BLaER1 treated with 17β-estradiol and CSF1 and Interleukin-3, amounts not matched to agents 10 nM and 100 nM (cell line): ENCODE data around the gene CRTC1.
A peak's percentile ranks its signal among the peaks of the same experiment; 100 is the strongest.

ENCODE experiments used
- H3K27ac ChIP-seq, 11 experiments: shearing (Covaris generic); formaldehyde crosslinking; 2 replicates each; pipeline ENCODE4 v1.8.1; 2022
- H3K27me3 ChIP-seq, 11 experiments: shearing (Covaris generic); formaldehyde crosslinking; 2 replicates each; pipeline ENCODE4 v1.8.1; 2022
- H3K36me3 ChIP-seq, 11 experiments: shearing (Covaris generic); formaldehyde crosslinking; 2 replicates each; pipeline ENCODE4 v1.8.1; 2022
- H3K4me1 ChIP-seq, 10 experiments: shearing (Covaris generic); formaldehyde crosslinking; 2 replicates each; pipeline ENCODE4 v1.8.1; 2022
- H3K4me2 ChIP-seq, 11 experiments: shearing (Covaris generic); formaldehyde crosslinking; 2 replicates each; pipeline ENCODE4 v1.8.1; 2022
- H3K4me3 ChIP-seq, 10 experiments: shearing (Covaris generic); formaldehyde crosslinking; 2 replicates each; pipeline ENCODE4 v1.8.1; 2022
- H3K9ac ChIP-seq, 11 experiments: shearing (Covaris generic); formaldehyde crosslinking; 2 replicates each; pipeline ENCODE4 v1.8.1; 2022
- H3K9me3 ChIP-seq, 11 experiments: shearing (Covaris generic); formaldehyde crosslinking; replicated peaks in 1 of 11; 2 replicates each; pipeline ENCODE4 v1.8.1; 2022
- H4K20me1 ChIP-seq, 11 experiments: shearing (Covaris generic); formaldehyde crosslinking; 2 replicates each; pipeline ENCODE4 v1.8.1; 2022
- Cebpa-rat ChIP-seq, 11 experiments: shearing (Covaris generic); IDR thresholded peaks; 2 replicates each; pipeline ENCODE4 v1.8.1; 2022

CRTC1 gene

DNA sequence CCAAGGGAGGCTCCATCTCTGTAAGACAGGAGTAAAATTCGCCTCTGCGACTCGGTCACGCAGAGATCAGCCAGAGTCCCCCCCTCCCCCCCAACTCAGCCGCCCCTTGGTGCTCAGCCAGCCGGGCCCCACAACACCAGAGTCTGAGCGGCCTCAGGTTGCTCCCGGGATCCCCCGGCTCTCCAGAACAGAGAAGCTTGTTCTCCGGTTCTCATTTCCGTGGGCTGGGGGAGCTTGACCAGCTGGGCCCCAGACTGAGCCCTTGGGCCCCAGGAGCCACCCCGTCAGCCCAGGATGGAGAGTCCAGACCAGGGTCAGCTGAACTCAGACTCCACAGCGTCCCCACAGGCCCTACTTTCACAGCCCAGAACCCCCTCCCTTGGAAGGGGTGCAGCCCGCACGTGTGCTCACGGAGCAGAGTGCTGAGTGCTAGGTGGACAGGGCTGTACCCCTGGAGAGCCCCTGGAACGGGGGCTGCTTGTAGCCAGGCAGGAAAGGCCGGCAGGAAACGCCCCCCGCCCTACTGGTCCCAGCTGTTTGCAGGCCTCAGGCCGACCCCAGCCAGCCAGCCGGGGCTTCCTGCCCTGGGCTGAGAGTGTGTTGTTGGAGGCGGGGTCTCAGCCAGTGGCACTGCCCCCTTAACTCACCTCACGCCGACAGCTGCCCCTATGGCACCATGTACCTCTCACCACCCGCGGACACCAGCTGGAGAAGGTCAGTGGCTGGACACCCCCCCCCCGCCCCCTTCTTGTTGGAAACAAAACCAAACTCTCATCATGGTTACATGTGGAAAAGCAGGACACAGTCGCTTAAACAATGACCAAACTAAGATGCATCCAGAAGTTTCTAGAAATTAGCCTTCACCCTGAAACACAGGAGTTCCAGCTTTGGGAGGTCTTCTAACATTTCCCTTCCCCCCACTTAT lies 63.2 kb downstream of the CRTC1 start:
- Histone ChIP-seq H3K9me3 (no peaks in the 10 kb centered on the region), H3K4me1 (peaks cover 22 to 53% (median 31%) of the 10 kb centered on the region in 10 experiments; a peak in 19 of 20 replicates), H3K9ac (peak overlapping the region in 2 of 11 experiments; percentile 10 to 31; a peak in 2 of 22 replicates), H3K27me3 (no peaks in the 10 kb centered on the region), H3K4me3 (no peak overlapping the region), H3K4me2 (peak overlapping the region in 4 of 11 experiments; percentile 23 to 46 (median 31); a peak in 6 of 22 replicates), H3K36me3 (peaks cover 0 to 51% (median 20%) of the 10 kb centered on the region in 11 experiments; a peak in 13 of 22 replicates), H3K27ac (no peak overlapping the region; a peak in 1 of 22 replicates), H4K20me1 (peaks cover 8 to 65% (median 40%) of the 10 kb centered on the region in 11 experiments; a peak in 19 of 22 replicates)
- no peak for TF ChIP-seq Cebpa-rat (IDR thresholded peaks at IDR 0.05)

DNA sequence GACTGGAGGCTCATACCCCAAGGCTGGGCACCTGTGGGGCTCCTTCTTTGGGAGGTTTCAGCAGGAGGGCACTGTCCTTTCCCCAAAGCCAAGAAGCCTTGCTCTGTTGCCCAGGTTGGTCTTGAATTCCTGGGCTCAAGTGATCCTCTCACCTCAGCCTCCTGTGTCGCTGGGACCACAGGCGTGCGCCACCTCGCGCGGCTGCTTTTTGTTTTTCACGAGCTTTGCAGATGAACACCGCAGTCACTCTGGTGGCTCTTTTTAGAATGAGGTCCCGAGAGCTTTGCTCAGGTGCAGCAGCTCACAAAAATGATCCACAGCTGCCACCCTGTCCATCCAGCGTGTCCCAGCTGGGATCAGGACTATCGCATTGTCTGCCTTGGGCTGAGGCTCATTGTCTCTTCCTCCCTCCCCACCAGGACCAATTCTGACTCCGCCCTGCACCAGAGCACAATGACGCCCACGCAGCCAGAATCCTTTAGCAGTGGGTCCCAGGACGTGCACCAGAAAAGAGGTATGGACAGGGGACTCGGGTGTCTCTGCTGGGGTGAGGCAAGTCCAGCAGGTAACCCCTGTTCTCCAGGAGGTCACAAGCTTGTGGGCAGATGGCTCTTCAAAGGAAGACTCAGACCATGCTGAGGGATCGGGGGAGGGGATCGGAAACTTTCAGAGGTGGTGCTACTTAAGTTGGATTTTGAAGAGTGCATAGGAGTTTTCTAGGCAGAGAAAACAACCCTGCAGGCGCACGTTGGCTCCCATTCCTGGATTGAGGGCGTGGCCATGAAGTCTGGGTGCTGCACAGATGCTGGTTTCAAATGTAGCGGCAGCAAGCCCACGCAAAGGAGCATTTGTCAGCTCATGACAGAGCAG lies 66.1 kb downstream of the CRTC1 start:
- no peaks in the 10 kb centered on the region for H3K27me3 ChIP-seq
- no peak for TF ChIP-seq Cebpa-rat (IDR thresholded peaks at IDR 0.05)
- H4K20me1 ChIP-seq: peaks cover 0 to 41% (median 13%) of the 10 kb centered on the region in 11 experiments; a peak in 12 of 22 replicates
- no peak overlapping the region for H3K27ac ChIP-seq
- H3K36me3 ChIP-seq: peaks cover 17 to 53% (median 38%) of the 10 kb centered on the region in 11 experiments; a peak in 21 of 22 replicates
- H3K9me3 ChIP-seq: no peaks in the 10 kb centered on the region
- peak overlapping the region in 10 of 11 experiments; percentile 10 to 75 (median 63); a peak in 21 of 22 replicates for H3K4me2 ChIP-seq
- H3K4me1 ChIP-seq: peaks cover 16 to 36% (median 25%) of the 10 kb centered on the region in 10 experiments; a peak in 19 of 20 replicates
- H3K4me3 ChIP-seq: no peak overlapping the region
- H3K9ac ChIP-seq: peak overlapping the region in 2 of 11 experiments; percentile 6 to 26; a peak in 3 of 22 replicates

DNA sequence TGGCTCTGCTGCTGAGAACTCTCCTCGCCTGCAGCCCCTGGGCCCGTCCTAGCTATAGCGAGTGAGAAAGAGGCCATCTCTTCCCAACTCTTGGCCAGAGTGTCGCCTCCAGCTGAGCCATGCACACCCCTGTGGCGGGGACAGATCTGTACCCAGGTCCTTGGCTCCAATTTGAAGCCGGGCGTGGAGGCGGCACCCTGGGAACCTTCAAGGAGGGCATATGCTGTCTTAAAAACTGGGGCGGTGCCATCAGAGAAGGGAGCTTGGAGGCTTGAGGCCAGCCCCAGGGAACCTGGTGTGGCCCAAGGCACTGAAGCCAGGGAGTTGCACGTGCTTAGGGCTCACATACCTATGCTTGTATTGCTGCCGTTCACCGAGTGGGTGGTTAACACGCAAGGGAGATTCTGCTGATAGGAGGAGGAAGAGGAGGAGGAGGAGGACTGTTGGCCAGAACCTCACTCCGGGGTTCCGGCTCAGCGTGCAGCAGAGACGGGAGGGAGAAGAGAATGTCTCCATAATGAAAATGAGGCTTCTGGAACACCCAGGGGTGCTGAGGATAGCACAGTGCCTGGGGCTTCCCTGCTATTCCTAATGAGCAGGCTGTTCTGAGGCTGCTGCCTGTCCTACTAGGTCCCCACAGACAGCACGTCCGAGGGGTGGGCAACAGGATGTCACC lies 67.0 kb downstream of the CRTC1 start:
- H3K36me3 ChIP-seq: peaks cover 17 to 56% (median 40%) of the 10 kb centered on the region in 11 experiments; a peak in 21 of 22 replicates
- peaks cover 16 to 36% (median 25%) of the 10 kb centered on the region in 10 experiments; a peak in 19 of 20 replicates for H3K4me1 ChIP-seq
- H4K20me1 ChIP-seq: peaks cover 0 to 32% (median 7%) of the 10 kb centered on the region in 11 experiments; a peak in 9 of 22 replicates
- no peaks in the 10 kb centered on the region for H3K9me3 ChIP-seq
- no peaks in the 10 kb centered on the region for H3K27me3 ChIP-seq
- no peak overlapping the region for H3K27ac ChIP-seq
- no peak overlapping the region for H3K4me3 ChIP-seq
- TF ChIP-seq Cebpa-rat (IDR thresholded peaks at IDR 0.05): no peak
- peak overlapping the region in 8 of 11 experiments; percentile 15 to 75 (median 57); a peak in 13 of 22 replicates for H3K4me2 ChIP-seq
- H3K9ac ChIP-seq: no peak overlapping the region; a peak in 1 of 22 replicates

DNA sequence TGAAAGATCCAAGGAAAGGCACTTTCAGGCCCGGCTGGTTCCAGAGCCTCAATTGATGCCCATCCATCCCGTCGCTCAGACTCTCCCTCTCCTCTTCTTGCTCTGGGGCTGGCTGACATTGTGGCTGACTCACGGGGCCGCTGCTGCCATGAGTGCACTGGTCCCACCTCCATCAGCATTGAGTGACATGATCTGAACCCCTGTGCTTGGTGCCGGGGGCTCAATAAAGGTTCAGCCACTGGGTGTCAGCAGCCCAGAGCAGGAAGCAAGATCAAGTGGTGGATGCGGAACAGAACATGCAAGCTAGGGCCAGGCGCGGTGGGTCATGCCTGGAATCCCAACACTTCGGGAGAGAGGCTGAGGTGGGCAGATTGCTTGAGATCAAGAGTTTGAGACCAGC lies 68.1 kb downstream of the CRTC1 start:
- H3K36me3 ChIP-seq: peaks cover 22 to 67% (median 44%) of the 10 kb centered on the region in 11 experiments
- H3K4me2 ChIP-seq: no peak overlapping the region
- no peak for TF ChIP-seq Cebpa-rat (IDR thresholded peaks at IDR 0.05)
- no peak overlapping the region for H3K4me3 ChIP-seq
- no peaks in the 10 kb centered on the region for H3K27me3 ChIP-seq
- no peak overlapping the region for H3K27ac ChIP-seq
- no peaks in the 10 kb centered on the region for H3K9me3 ChIP-seq
- peaks cover 0 to 26% (median 4%) of the 10 kb centered on the region in 11 experiments; a peak in 6 of 22 replicates for H4K20me1 ChIP-seq
- H3K9ac ChIP-seq: no peak overlapping the region
- H3K4me1 ChIP-seq: peaks cover 16 to 30% (median 25%) of the 10 kb centered on the region in 10 experiments; a peak in 19 of 20 replicates

DNA sequence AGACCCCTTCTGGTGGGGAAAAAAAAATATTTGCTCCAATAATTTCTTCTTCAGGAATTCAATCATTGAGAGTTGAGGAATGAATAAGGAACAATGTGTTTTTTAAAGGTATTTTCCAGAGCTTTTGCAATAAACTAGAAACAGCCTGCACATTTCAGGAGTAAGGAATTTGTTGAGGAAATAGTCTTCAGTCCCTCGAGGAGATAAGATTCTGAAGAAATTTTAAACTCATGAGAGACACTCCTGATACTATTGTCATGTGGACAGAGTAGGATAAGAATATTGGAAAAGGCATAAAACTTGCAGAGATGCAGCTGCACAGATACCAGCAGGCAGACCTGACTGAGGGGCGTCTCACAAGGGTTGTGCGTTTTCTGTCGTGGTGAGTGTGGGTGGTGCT lies 71.0 kb downstream of the CRTC1 start:
- Histone ChIP-seq H3K27ac (no peak overlapping the region), H3K9ac (no peak overlapping the region), H4K20me1 (peaks cover 0 to 47% (median 10%) of the 10 kb centered on the region in 11 experiments; a peak in 10 of 22 replicates), H3K4me1 (peaks cover 15 to 45% (median 30%) of the 10 kb centered on the region in 10 experiments; a peak in 18 of 20 replicates), H3K4me2 (no peak overlapping the region), H3K36me3 (peaks cover 27 to 72% (median 45%) of the 10 kb centered on the region in 11 experiments), H3K9me3 (no peaks in the 10 kb centered on the region), H3K27me3 (no peaks in the 10 kb centered on the region), H3K4me3 (no peak overlapping the region)
- TF ChIP-seq Cebpa-rat (IDR thresholded peaks at IDR 0.05): no peak

DNA sequence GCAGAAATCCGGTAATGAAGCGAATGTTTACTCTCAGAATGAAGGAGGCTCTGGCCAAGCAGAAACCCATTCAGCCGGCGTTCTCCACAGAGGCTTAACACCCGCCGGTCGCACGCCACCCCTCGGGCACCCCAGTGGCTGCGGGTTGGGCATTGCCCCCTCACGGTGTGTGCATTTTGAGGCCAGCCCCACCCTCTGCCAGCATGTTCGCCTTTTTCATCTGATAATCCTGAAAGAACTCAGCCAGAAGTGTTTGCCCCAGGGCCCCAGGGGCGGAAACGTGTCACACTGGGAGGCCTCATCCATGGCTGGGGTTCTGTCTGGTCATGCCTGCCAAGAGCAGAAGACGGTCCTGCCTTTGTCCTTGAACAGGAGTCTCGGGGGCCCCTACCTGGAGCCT lies 73.4 kb downstream of the CRTC1 start:
- no peak overlapping the region for H3K27ac ChIP-seq
- H3K9ac ChIP-seq: peak overlapping the region in 1 of 11 experiments; percentile 17; a peak in 1 of 22 replicates
- no peak overlapping the region for H3K4me3 ChIP-seq
- peaks cover 0 to 48% (median 10%) of the 10 kb centered on the region in 11 experiments; a peak in 13 of 22 replicates for H4K20me1 ChIP-seq
- H3K4me2 ChIP-seq: peak overlapping the region in 3 of 11 experiments; percentile 2 to 24 (median 12); a peak in 5 of 22 replicates
- H3K36me3 ChIP-seq: peaks cover 19 to 48% (median 33%) of the 10 kb centered on the region in 11 experiments; a peak in 21 of 22 replicates
- no peak for TF ChIP-seq Cebpa-rat (IDR thresholded peaks at IDR 0.05)
- H3K27me3 ChIP-seq: no peaks in the 10 kb centered on the region
- peaks cover 6 to 52% (median 38%) of the 10 kb centered on the region in 10 experiments for H3K4me1 ChIP-seq
- H3K9me3 ChIP-seq: no peaks in the 10 kb centered on the region

DNA sequence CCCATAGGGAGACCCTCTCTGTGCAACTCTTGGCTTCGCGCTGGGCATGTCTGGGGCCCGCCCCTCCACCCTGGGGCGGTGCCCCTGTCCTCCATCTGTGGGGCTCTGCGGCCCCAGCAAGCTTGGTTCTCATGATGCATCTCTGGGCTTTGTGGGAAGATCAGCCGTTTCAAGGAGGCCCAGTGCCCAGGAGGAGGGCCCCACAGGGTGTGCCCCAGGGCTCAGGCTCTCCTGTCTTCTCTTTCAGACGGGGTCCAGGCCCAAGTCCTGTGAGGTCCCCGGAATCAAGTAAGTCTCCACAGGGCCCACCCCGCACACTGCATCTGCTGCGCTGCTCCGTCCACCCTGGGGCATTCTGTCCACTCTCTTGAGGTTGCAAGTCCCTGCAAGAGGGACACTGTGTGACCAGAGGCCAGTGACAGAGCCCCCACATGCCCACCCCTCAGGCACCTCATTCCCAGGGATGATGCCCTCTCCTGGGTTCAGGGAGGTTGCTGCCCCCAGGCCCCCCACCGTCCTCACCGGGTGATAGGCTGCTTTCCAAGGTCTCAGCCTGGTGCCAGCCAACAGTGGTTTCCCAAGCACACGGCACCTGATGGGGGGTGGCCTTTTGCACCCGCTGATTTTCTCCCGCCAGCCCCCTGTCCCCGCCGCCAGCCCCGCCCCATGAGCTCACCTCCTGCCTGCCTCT lies 76.0 kb downstream of the CRTC1 start:
- H3K9ac ChIP-seq: peak overlapping the region in 1 of 11 experiments; percentile 54; a peak in 1 of 22 replicates
- H3K4me1 ChIP-seq: peaks cover 31 to 78% (median 64%) of the 10 kb centered on the region in 10 experiments
- peaks cover 5 to 70% (median 28%) of the 10 kb centered on the region in 11 experiments; a peak in 20 of 22 replicates for H4K20me1 ChIP-seq
- H3K4me2 ChIP-seq: peak overlapping the region in 4 of 11 experiments; percentile 65 to 78 (median 71); a peak in 7 of 22 replicates
- no peak for TF ChIP-seq Cebpa-rat (IDR thresholded peaks at IDR 0.05)
- peaks cover under 1 to 26% (median 14%) of the 10 kb centered on the region in 11 experiments; a peak in 15 of 22 replicates for H3K36me3 ChIP-seq
- no peaks in the 10 kb centered on the region for H3K9me3 ChIP-seq
- H3K27ac ChIP-seq: no peak overlapping the region
- H3K4me3 ChIP-seq: no peak overlapping the region
- no peaks in the 10 kb centered on the region for H3K27me3 ChIP-seq
